ENCODE data around the gene NOP16. TPM values are rescaled to one million over a fixed set of nuclear protein-coding genes. Genes with fewer than 3 reads are reported as not detected.

Gene NOP16
- total RNA-seq, 1 experiment from 2014 or later: 31.5 TPM

- peaks cover 18% of the 10 kb centered on the region for H3K79me2 ChIP-seq (ENCODE audit: low read depth)
- H4K20me1 ChIP-seq (ENCODE audit: insufficient read depth): peaks cover 16% of the 10 kb centered on the region
- no TSS peak for BruUV-seq (replicated peaks)
- peaks cover 7% of the 10 kb centered on the region for H3F3A ChIP-seq (ENCODE audit: insufficient read depth, low read depth)
- no peak overlapping the region for H3K27ac ChIP-seq
- H3K9me2 ChIP-seq (ENCODE audit: insufficient read depth): no peaks in the 10 kb centered on the region
- H3K27me3 ChIP-seq (ENCODE audit: insufficient read depth, low read depth): no peaks in the 10 kb centered on the region
- H2AFZ ChIP-seq: no peak overlapping the region
- peaks cover 42% of the 10 kb centered on the region for H3K36me3 ChIP-seq (ENCODE audit: low read depth)
- no peak overlapping the region for H3K4me3 ChIP-seq
- no peak for DNase-seq
- no peak overlapping the region for H3K4me2 ChIP-seq
- ChIA-PET CTCF (no interaction called here), POLR2A (ENCODE audit: unreplicated experiment) (no interaction called here)
- H3K9me3 ChIP-seq (ENCODE audit: insufficient read depth, low read depth): no peaks in the 10 kb centered on the region
- H3K4me1 ChIP-seq (replicated peaks; ENCODE audit: insufficient read depth): peaks cover 10% of the 10 kb centered on the region
- TF ChIP-seq EZH2 (IDR thresholded peaks at IDR 0.05; ENCODE audit: low read depth): no peak
- no peak for TF ChIP-seq CTCF (conservative IDR thresholded peaks at IDR 0.05)
- intact Hi-C loops (cut with micrococcal nuclease; ENCODE audit: unreplicated experiment): loop anchor here (10.0 kb wide), 2 partner anchors 263 to 443 kb away; partner anchors contain the start of gene TSPAN17
These were observed 6.4 kb downstream of the NOP16 start for GRCh38 chr5:176381979-176382378.

DNA sequence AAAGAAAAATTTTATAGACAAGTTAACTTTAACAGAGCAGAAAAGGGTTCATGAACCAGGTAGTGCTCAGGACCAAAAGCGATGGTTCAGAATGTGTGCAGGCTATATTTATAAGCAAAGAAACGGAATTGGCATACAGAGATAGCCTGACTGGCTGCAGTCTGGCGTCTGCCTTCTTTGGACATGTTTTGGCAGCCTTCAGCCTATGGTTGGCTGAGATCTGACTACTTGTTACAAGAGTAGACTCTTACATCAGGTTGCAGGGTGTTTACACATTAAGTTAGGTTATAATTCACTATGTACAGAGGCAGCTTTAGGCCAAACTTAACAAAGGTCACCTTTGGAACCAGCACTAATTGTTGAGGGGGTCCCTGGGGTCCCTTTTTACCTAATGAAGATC lies 7.0 kb downstream of the NOP16 start:
- Histone ChIP-seq H4K20me1 (ENCODE audit: insufficient read depth) (peaks cover 11% of the 10 kb centered on the region; the same call in 1 of the 2 replicates), H3F3A (ENCODE audit: insufficient read depth, low read depth) (peaks cover 7% of the 10 kb centered on the region), H3K27ac (no peak overlapping the region), H3K9me3 (ENCODE audit: insufficient read depth, low read depth) (no peaks in the 10 kb centered on the region), H3K4me3 (no peak overlapping the region), H3K36me3 (ENCODE audit: low read depth) (peaks cover 36% of the 10 kb centered on the region), H3K27me3 (ENCODE audit: insufficient read depth, low read depth) (no peaks in the 10 kb centered on the region), H3K4me2 (no peak overlapping the region), H3K4me1 (replicated peaks; ENCODE audit: insufficient read depth) (peaks cover 5% of the 10 kb centered on the region), H2AFZ (no peak overlapping the region), H3K79me2 (ENCODE audit: low read depth) (peaks cover 12% of the 10 kb centered on the region), H3K9me2 (ENCODE audit: insufficient read depth) (no peaks in the 10 kb centered on the region)
- BruUV-seq (replicated peaks): no TSS peak
- no peak for DNase-seq
- POLR2A ChIA-PET (ENCODE audit: unreplicated experiment): no interaction called here
- TF ChIP-seq CTCF (conservative IDR thresholded peaks at IDR 0.05): no peak
- no peak for TF ChIP-seq EZH2 (IDR thresholded peaks at IDR 0.05; ENCODE audit: low read depth)
- CTCF ChIA-PET: no interaction called here
- intact Hi-C loops (cut with micrococcal nuclease; ENCODE audit: unreplicated experiment): loop anchor here (10.0 kb wide), 2 partner anchors 263 to 443 kb away; partner anchors contain the start of gene TSPAN17

- no TSS peak for BruUV-seq (replicated peaks)
- Histone ChIP-seq H3K4me1 (replicated peaks; ENCODE audit: insufficient read depth) (no peaks in the 10 kb centered on the region), H3K4me2 (no peak overlapping the region), H3K27me3 (ENCODE audit: insufficient read depth, low read depth) (no peaks in the 10 kb centered on the region), H3K27ac (no peak overlapping the region), H3K4me3 (no peak overlapping the region), H3K9me3 (ENCODE audit: insufficient read depth, low read depth) (no peaks in the 10 kb centered on the region), H4K20me1 (ENCODE audit: insufficient read depth) (no peaks in the 10 kb centered on the region; the same call in 1 of the 2 replicates), H3K36me3 (ENCODE audit: low read depth) (0 out of 2 replicates have a peak, but pooled peaks cover 24% of the 10 kb centered on the region), H3K79me2 (ENCODE audit: low read depth) (no peaks in the 10 kb centered on the region), H2AFZ (no peak overlapping the region), H3K9me2 (ENCODE audit: insufficient read depth) (no peaks in the 10 kb centered on the region), H3F3A (ENCODE audit: insufficient read depth, low read depth) (no peaks in the 10 kb centered on the region; the same call in 1 of the 2 replicates)
- POLR2A ChIA-PET (ENCODE audit: unreplicated experiment): no interaction called here
- DNase-seq: no peak
- CTCF ChIA-PET: no interaction called here
- TF ChIP-seq EZH2 (IDR thresholded peaks at IDR 0.05; ENCODE audit: low read depth): no peak
- no peak for TF ChIP-seq CTCF (conservative IDR thresholded peaks at IDR 0.05)
- intact Hi-C loops (cut with micrococcal nuclease; ENCODE audit: unreplicated experiment): loop anchor here (10.0 kb wide), 2 partner anchors 265 to 445 kb away; partner anchors contain the start of gene TSPAN17
These were observed 8.5 kb downstream of the NOP16 start for GRCh38 chr5:176379881-176380280.
